A549 treated with AZD9567 at 1 μM for 4 hours (cell line): ENCODE measurements around the gene F13B. TPM values are rescaled to one million over a fixed set of nuclear protein-coding genes. Genes with fewer than 3 reads are reported as not detected.

ENCODE experiments used
- total RNA-seq: library from RNA; stranded (reverse); fragments of 200-300 nt; extraction: Qiagen RNA extraction; gene quantifications from 5 replicates; pipeline ENCODE4 v1.2.3, GENCODE V29; 2022; ENCODE audit not compliant: insufficient read depth

F13B gene, protein sequence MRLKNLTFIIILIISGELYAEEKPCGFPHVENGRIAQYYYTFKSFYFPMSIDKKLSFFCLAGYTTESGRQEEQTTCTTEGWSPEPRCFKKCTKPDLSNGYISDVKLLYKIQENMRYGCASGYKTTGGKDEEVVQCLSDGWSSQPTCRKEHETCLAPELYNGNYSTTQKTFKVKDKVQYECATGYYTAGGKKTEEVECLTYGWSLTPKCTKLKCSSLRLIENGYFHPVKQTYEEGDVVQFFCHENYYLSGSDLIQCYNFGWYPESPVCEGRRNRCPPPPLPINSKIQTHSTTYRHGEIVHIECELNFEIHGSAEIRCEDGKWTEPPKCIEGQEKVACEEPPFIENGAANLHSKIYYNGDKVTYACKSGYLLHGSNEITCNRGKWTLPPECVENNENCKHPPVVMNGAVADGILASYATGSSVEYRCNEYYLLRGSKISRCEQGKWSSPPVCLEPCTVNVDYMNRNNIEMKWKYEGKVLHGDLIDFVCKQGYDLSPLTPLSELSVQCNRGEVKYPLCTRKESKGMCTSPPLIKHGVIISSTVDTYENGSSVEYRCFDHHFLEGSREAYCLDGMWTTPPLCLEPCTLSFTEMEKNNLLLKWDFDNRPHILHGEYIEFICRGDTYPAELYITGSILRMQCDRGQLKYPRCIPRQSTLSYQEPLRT
- total RNA-seq = 0.05 to 0.13 TPM (median 0.08 TPM) in 4 of 5 replicates, not detected in the other

DNA sequence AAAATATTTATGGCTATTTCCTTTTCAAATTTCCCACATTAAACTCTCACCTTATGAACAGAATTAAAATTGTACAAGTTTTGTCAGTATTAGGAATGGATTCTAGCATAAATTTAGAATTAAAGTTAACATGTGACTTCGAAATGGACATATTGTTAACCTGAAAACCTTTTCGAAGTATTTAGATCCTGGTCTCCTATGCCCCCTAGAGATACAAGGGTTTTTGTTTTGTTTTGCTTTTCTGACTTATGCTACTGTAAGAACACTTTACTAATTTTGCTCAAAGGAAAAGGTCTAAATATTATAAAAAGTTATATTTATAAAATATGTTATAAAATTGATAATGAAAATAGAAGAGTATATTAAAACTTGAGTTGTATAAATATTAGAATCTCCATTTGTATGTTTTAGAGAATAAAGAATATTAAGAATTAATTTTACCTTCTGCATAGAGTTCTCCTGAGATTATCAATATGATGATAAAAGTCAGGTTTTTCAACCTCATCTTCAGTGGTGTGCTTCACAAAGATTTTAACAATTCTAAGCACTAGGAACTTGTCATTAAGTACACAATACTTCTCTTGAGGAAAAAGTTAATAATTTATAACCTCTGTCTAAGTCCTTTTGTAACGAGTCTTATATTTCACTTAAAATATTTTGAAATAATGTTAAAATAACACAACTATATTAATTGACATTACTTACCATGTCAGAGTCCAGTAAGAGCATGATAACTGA lies at the start of gene F13B:
TSS of gene F13B (minus strand) at position 542 of the 738 bp plus-strand sequence. CDS start at position 505, 37 bp downstream.

Other genes with a start within 250 kb of the F13B start
- 0.10 to 0.23 TPM in 2 of 5 replicates, not detected in the others for gene CFHR1, start 247.5 kb downstream of the F13B start, total RNA-seq
- gene CFHR4, start 179.2 kb downstream of the F13B start, total RNA-seq = not detected in 5 replicates
- not detected in 5 replicates for gene CFHR2, start 123.5 kb downstream of the F13B start, total RNA-seq
- gene CFHR5, start 89.7 kb downstream of the F13B start, total RNA-seq = not detected in 5 replicates
- 19.8 to 25.4 TPM (median 23.6 TPM) in 5 replicates for gene ASPM, start 79.4 kb upstream of the F13B start, total RNA-seq
- gene ZBTB41, start 134.0 kb upstream of the F13B start, total RNA-seq = 2.1 to 5.2 TPM (median 3.5 TPM) in 5 replicates
- gene CRB1, start 201.0 kb upstream of the F13B start, total RNA-seq = not detected in 5 replicates